GM21786 (cell line): Measurements from ENCODE around the gene NAA50.

Experiments
- ATAC-seq: cut with Tn5 transposase; IDR thresholded peaks from one replicate; pipeline ENCODE4 v1.9.1; 2021; ENCODE audit not compliant: unreplicated experiment

Gene NAA50

DNA sequence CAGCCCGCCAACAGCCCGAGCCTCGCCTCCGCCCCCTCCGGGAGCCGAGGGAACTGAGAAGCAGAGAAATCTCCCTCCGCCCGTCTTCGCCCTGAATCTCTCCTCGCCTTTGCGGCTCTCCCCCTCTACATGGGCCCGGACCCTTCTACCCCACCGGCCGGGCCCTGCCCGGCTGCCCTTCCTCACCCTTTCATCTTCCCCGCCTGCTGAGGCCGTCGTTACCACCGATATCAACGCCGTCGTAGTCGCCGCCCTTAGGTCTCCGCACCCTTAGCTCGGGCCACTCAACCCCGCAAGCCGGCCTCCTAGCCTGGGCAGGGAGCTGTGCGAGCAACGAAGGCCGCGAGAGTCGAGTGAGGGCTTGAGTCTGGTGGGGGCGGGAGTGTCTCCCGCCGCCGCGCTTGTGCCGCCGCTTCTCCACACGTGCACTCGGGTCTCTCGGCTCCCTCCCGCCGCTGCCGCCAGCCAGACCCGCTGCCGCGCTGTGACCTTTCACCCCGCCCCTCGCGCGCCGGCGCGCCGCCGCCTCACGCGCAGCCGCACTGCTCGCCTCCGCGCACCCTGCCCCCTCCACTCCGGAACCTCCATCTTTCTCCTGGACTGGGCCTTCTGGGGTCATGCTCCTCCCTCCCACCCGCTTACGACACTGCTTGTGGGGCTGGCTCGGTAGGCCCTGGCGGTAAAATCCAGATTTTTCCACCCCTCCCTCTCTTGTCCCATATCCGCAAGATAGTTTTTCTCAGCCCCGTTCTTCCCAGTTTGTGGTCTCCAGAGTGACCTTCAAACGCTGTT lies at the start of gene NAA50:
TSS of gene NAA50 (minus strand) at position 494 of the 792 bp plus-strand sequence. CDS start at position 194, 300 bp downstream.
- ATAC-seq = peak; percentile 36

DNA sequence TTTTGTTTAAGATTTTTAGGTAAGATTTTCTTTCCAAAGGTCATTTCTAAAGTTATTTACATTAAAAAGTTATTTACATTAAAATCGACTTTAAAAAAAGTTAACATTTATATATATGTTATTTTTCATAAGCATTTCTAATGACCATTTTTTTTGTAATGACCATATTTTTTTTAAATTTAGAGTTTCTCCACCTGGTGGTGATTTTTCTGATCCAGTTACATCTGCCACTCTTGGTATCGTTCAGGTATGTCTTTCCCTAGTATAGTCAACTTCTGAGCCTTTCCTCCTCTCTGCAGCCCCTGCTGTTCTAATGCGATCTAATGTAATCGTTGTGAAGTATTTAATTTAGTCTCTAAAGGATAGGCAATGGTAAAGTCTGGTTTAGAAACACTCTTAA lies 49.6 kb upstream of the NAA50 start:
- no peak for ATAC-seq

DNA sequence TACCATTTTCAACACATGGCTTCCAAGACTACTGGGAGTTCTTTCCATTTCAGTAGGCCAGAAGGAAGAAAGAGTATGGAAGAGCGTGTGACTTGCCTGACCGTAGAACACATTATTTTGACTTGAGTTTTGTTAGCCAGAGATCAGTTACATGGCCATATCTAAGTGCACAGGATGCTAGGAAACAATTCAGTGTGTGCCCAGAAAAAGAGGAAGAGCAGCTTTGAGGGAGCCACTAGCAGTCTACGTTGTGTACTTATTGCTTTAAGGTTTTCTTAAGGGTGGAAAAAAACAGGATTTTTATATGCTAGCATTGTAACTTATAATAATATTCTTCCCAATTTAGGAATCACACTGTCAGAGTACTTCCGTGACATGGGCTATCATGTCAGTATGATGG lies 48.5 kb upstream of the NAA50 start:
- no peak for ATAC-seq

DNA sequence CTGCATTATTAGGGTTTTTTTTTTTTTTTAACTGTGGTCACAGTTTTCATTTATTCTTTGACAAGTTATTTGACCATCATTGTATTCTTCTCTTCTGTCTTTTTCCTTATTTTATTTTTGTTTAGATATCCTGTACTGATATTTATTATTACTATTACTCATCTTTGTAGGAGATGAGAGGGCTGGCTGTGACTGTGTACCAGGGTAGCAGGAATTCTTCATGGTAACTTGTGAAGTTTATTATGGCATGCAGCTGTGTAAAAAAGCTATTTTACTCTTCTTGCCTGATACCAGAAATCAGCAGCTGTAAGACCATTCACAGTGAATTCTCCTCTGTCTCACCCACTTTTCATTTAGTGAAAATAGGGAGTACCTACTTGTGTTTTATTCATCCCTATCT lies 45.3 kb upstream of the NAA50 start:
- ATAC-seq = no peak

DNA sequence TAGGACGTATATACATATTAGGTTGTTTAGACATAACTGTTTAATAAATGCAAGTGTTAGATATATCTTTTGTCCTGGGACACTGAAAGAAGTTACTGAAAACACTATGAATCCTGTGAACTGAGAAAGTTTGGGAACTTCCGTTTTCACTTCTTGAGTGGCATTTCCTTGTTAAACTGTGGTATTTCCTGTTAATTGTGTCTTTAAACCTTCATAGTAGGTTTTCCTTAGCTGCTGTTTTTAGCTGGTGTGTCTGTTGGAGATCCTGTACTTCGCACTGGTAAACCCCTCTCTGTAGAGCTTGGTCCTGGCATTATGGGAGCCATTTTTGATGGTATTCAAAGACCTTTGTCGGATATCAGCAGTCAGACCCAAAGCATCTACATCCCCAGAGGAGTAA lies 37.9 kb upstream of the NAA50 start:
- no peak for ATAC-seq

DNA sequence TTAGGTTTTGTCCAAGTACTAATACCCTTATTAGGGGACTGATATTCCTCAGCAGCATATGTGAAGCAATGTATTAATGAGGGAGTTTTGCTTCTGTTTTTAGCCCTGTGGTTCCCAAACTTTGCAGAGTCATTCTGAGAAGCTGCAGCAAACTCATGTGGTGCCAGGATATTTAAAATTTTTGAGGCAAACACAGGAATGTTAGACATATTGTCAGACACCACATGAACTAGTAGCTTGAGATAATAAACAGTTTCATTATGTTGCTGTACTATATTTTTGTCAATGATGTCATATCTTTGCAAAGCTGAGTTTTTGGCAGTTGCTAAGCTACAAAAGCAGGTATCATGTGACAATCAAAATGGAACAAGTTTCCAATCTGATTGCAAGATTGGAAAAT lies 37.4 kb upstream of the NAA50 start:
- peak; percentile 71 for ATAC-seq

DNA sequence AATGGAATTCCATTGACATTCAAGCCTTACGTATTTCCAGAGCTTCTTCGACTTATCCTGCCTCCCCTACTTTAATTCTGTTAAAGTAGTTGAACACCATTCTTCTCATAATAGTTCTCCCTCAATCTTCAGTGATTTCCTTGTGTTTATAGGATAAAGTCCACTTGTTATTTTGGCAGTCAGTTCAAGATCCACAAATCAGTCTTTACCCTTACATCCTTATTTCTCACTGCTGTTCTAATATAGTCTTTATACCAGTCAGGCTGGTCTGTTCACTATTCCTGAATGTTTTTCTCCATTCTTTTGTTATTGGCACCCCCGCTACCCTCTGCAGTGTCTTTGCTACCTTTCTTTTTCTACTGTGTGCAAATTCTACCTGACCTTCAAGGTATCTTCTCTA lies 30.5 kb upstream of the NAA50 start:
- ATAC-seq = no peak

DNA sequence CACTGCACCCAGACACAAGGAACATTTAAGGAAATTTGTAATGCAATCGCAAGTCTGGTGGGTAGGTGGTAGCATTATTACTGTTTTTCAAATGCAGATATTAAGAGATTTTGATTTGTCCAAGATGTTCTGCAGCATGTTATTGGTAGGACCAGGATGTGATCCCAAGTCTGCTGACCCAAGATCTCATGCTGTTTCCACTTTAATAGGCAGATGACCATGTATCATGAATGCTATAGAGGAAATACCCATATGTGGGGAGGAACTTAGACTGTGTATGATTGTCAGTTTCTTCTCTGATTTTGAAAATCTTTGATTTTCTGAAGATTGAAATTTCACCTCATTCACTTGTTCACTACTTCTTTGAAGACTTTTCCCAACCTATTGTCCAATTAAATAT lies 29.5 kb upstream of the NAA50 start:
- ATAC-seq = no peak

DNA sequence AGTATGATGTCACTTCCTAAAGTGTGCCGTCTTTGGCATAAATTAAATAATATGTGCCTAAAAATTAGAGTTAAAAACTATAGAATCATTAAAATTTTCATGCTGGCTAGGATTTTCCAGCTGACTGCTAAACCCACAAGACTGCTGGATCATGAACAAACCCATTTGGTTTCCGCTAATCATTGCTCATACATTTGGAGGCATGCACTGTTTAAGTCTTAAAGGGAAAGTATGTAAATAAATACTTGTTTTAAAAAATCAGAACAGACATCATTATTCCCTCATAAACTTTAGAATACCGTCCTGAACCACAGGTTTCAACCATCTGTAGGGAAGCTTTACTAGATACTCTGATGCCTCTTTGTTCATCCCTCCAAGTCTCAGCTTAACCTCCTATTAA lies 27.3 kb upstream of the NAA50 start:
- no peak for ATAC-seq

DNA sequence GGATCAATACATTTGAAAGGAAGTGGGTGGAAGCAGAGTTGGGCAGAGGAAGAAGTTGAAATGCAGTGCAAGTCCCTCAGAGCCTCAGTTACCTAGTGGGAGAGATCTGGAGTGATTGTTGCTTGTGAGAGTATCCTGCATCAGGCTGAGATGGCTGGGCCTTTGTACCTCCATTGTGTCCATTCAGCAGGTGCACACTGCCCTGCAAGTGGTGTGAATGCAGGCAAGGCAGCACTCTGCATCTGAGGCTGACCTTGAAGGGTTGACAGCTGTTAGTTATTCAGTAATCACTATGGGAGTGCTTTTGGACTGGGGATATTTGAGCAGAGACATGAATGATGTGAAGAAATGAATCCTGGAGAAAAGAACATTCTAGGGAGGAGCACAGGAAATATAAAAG lies 25.9 kb upstream of the NAA50 start:
- no peak for ATAC-seq

DNA sequence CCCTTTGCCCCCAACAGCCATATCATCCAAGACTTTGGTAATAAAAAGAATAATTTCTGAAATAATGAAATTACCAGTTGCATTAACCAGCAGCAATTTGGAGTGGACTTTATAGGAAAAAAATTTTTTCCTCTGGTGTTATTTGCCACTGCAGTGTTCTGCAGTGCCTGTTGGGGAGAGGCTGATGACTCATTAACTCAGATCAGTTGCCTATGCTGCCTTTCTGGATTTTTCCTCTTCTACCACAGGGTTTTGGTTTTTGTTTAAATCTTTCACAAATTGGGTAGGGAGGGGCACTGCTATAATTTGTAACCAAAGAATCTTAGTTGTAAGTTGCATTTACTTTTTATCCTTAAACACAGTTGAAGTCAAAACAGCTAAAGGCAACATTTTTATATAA lies 23.5 kb upstream of the NAA50 start:
- ATAC-seq = peak; percentile 81

DNA sequence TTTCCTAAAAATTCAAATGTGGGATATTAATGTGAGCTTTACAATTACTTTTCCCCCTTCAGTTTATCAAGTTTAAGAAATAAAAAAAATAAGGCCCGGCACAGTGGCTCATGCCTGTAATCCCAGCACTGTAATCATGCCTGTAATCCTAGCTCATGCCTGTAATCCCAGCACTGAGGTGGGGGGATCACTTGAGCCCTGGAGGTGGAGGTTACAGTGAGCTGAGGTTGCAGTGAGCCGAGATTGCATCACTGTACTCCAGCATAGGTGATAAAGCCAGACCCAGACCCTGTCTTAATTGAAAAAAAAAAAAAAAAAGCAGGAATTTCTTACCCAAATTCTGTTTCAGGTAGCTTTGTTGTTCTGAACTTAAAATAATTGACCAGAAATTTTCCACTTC lies 18.6 kb upstream of the NAA50 start:
- no peak for ATAC-seq

DNA sequence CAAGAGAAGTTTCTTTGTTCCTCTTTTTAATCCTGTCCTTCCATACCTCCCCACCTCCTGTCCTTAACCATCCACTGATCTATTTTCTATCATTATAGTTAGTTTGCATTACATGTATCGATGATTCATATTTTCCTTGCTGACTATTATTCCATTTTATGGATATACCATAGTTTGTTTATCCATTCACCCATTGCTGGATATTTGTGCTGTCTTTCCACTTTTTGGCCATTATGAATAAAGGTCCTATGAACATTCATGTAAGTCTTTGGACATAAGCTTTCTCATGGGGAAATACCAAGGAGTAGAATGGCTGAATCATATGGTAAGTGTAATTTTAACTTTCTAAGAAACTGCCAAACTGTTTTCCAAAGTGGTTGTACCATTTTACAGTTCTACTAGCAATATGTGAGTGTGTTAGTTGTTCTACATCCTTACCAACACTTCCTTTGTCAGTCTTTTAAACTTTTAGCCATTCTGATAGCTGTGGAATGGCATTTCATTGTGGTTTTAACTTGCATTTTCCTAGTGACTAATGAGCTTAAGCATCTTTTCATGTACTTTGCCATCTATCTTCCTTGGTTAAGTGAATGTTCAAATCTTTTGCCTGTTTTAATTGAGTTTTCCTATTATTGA lies 12.5 kb upstream of the NAA50 start:
- no peak for ATAC-seq

DNA sequence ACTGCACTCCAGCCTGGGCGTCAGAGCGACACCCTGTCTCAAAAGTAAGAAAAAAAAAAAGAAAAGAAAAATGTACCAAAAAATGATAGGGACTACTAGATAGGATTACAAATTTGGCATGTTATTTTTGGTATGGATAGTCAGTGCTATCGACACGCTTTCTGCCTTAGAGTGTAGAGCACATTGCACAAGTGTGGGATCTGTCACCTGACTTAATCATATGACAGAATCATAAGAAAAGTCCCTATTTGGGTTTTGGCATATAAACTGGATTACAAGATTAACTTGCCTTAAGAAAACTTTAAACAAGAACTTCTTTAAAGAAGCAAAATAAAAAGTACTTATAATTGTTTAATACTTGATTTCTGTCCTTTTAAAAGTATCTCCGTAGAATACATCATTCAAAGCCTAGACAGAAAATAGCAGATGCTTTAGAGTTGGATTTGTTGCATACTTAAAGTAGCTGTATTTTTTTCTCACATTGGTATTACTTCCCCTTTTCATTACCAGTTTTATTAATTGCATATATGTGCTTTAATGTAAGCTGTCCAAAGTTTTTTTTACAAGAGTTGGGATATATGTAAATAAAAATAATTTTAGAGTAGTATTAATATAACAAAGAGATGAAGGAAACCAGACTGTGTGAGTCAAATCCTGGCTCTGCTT lies 8.6 kb upstream of the NAA50 start:
- no peak for ATAC-seq

DNA sequence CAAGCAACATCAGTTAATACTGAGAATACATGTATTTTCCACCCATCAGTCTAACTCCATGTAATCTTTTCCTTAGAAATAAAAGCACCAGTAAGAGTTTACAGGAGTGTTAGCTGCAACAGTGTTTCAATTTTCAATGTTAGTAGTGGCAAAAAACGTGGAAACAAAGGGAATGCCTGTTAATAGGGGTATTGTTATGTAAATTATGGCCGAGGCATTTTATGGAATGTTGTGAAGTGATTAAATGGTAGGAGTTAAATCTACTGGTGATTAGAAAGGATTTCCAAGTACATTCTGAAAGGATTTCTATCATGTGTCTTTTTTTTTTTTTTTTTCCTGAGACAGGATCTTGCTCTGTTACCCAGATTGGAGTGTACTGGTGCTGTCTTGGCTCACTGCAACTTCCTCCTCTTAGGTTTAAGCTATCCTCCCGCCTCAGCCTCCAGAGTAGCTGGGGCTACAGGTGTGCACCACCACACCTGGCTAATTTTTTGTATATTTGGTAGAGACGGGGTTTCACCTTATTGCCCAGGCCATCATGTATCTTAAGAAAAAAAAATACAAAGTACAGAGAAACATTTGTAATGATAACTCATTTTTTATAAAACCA lies 7.4 kb upstream of the NAA50 start:
- no peak for ATAC-seq

DNA sequence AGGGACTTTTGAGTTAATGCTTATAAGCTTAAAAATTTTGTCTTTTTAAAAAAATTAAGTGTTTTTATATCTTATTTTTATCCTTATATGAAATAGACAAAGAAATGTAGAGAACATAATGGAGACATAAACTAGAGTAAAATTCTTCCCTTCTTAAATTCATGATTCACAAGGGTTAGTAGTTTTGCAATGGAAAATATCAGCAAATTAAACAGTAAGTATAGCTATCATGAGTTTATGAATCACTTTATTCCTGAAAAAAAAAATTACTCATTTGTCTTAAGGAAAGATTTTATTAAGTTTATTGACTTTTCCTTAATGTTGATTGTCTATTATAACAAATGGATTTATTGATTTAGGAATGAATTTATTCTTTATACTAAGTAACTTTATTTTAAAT lies 5.1 kb upstream of the NAA50 start:
- ATAC-seq = no peak

DNA sequence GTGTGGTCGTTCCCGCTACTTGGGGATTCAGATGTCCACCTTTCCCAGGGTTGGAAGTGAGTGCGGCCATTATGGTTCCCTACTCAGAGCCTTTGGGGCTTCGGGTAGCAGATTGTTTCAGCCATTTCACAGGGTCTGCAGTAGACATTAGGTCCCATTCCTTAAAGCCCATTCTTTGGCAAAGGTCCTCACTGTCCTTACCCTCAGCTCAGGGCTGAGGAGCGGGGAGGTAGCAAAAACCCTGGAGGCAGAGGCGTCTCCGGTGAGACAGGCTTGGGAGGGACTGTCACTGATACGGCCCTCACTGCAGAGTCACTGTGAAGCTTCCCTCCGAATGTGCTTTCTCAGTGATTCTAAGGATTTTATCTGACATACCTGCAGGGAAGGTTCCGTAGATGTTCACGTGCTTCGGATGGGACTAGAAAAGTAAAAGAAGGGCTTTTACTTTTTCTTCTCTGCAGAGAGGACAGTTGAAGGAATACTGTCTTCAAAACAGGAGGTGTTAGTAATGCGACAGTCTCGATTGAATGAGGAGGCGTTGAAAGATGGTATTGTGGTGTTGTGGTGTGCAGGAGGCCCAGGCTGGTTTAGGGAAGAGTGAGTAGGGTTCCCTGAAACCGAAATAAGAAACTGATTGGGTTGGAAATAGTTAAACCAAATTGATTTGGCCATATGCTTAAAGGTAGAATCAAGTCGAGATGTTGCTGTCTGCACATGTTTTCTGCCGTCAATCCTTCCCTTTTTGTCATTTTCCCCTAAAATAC lies 1.4 kb upstream of the NAA50 start:
- no peak for ATAC-seq

DNA sequence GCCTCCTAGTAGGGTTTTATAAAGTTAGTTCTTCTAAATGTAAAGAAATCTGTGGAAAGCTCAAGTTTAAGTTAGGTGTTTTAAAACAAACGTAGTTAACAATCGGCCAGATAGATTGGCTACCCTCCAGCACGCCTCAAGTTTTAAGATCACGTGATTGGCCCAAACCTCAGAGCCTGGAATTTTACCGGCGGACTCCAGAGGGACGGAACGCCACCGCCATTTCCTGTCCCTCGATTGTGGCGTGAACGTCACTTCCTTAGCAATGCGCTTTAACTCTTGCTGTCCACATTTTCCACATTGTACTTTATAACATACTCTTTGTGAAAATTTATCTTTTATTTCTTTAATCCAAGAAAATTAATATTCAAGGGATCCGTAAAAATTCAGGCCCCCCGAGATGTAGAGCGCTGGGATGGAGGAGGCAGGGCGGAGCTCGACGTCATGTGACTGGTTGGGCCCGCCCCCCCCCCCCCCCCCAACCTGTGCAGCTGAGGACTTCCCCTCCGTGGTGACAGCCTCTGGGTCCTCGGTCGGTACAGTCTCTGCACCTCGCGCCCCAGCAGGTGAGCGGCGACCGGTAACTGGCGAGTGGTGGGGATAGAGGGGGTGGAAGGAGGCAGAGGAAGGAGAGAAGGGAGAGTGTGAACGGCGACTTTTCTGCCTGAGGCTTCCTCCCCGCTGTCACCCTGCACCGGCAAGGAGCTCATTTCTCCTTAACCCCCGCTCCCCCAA lies 666 bp upstream of the NAA50 start, which contains the start of gene ATP6V1A:
TSS of gene ATP6V1A (plus strand) at position 488 of the 735 bp plus-strand sequence. CDS start 31,719 bp downstream, outside the sequence.
- peak; percentile 37 for ATAC-seq

DNA sequence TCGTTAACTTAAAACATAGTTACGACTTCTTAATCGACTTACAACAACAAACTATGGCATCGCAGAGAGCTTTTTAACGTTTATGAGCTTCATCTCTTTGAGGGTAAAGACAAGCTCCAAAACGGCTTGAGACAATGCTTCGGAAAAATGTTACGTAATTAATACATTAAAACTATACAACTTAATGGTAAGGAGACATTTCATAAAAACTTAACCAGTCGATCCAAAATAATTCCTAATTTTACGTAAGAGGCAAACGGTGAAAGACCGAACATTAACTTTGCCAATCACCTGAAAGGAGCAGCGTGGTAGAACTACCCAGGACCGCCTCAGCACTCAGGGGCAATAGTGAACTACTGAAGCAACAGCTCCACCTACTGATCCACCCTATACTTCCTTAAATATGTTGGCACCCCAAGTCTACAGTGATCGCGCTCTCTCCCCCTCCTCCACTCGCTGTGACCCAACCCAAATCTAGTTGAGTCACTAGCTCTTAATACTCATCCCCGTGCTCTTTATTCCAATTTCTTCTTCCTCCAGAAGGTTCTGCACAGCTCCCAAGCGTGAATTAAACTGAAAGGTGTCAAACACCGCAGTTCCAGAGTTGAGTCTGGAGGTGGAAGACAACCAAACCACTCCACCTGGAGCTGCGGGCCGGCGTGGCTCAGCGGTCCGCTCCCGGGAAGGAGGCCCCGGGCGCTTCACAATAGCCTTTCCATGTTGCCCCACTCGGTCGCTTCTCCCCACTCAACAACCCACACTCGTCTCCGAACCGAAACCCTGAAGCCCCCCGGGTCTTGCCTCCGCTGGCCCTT lies 901 bp downstream of the NAA50 start:
- peak; percentile 60 for ATAC-seq
